ENCODE results near the gene E2F6. TPM values are rescaled to one million over a fixed set of nuclear protein-coding genes. Genes with fewer than 3 reads are reported as not detected.

Gene E2F6
- total RNA-seq, 1 experiment from 2014 or later = 35.5 TPM

DNA sequence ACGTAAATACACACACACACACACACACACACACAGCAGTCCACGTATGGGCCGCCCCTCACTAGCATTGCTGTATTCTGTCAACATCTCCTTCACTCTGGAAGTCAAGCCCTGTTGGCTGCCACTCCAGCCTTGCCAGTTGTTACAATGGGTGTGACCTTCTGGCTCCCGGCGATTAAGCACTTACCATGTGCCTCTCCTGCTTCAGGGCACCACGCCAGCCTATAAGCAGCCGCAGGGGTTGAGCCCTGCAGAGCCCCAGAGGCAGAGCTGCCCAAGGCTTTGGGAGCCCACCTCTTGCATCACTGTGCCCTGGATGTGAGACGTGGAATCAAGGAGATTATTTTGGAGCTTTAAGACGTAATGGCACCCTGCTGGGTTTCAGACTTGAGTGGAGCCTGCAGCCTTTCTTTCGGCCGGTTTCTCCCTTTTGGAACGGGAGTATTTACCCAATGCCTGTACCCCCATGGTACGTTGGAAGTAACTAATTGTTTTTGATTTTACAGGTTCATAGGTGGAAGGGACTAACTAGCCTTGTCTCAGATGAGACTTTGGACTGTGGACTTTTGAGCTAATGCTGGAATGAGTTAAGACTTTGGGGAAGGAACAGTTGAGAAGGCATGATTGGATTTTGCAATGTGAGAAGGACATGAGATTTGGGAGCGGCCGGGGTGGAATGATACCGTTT is 67.1 kb downstream of the E2F6 start:
- POLR2A ChIA-PET (ENCODE audit: low non-redundant PET) = no interaction called here
- intact Hi-C loops (cut with micrococcal nuclease; ENCODE audit: unreplicated experiment) = no loop called here

DNA sequence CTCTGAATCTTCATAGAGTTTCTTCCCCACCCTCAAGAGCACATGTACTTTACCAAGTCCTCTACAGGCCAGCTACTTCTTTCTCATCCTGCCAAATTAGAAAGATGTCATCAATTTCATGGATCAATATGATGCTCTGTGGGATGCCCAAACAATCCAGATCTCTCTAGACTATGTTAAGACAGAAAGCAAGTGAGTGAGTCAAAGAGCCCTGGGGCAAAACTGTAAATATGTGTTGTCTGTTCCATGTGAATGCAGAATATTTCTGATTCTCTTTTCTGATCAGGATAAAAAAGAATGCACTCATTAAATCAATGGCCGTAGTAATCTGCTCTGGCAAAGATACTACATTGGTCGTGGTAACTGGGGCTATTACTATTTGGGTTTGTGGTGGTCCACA is 68.4 kb downstream of the E2F6 start:
- H3K9me3 ChIP-seq (ENCODE audit: low read depth, low read length, poor library complexity, severe bottlenecking) = no peaks in the 10 kb centered on the region
- TF ChIP-seq EZH2 (IDR thresholded peaks at IDR 0.05; ENCODE audit: borderline replicate concordance, low read depth, low read length, poor library complexity, severe bottlenecking) = no peak
- TF ChIP-seq, protein P1, sequence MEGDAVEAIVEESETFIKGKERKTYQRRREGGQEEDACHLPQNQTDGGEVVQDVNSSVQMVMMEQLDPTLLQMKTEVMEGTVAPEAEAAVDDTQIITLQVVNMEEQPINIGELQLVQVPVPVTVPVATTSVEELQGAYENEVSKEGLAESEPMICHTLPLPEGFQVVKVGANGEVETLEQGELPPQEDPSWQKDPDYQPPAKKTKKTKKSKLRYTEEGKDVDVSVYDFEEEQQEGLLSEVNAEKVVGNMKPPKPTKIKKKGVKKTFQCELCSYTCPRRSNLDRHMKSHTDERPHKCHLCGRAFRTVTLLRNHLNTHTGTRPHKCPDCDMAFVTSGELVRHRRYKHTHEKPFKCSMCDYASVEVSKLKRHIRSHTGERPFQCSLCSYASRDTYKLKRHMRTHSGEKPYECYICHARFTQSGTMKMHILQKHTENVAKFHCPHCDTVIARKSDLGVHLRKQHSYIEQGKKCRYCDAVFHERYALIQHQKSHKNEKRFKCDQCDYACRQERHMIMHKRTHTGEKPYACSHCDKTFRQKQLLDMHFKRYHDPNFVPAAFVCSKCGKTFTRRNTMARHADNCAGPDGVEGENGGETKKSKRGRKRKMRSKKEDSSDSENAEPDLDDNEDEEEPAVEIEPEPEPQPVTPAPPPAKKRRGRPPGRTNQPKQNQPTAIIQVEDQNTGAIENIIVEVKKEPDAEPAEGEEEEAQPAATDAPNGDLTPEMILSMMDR (conservative IDR thresholded peaks at IDR 0.05; ENCODE audit: low read depth, low read length) = no peak
- H3K36me3 ChIP-seq (ENCODE audit: insufficient read depth, low read length, poor library complexity, severe bottlenecking) = no peaks in the 10 kb centered on the region
- no peak for DNase-seq (ENCODE audit: low spot score)
- no peaks in the 10 kb centered on the region for H3K27me3 ChIP-seq (replicated peaks; ENCODE audit: insufficient read depth, low read depth, low read length, poor library complexity)
- BruUV-seq (replicated peaks) = no TSS peak
- H3K27ac ChIP-seq (ENCODE audit: low read depth, low read length, poor library complexity, severe bottlenecking) = no peak overlapping the region
- intact Hi-C loops (cut with micrococcal nuclease; ENCODE audit: unreplicated experiment) = no loop called here
- no peak overlapping the region for H3K4me3 ChIP-seq (ENCODE audit: low read depth, low read length, poor library complexity, severe bottlenecking)
- POLR2A ChIA-PET (ENCODE audit: low non-redundant PET) = no interaction called here
- CTCF ChIA-PET = no interaction called here
- peaks cover 6% of the 10 kb centered on the region for H3K4me1 ChIP-seq (ENCODE audit: insufficient read depth, low read length, poor library complexity, severe bottlenecking)

More for the DNA sequence above, 67.1 kb downstream of the E2F6 start:
- Histone ChIP-seq H3K27ac (ENCODE audit: low read depth, low read length, poor library complexity, severe bottlenecking) (no peak overlapping the region), H3K36me3 (ENCODE audit: insufficient read depth, low read length, poor library complexity, severe bottlenecking) (no peaks in the 10 kb centered on the region), H3K4me3 (ENCODE audit: low read depth, low read length, poor library complexity, severe bottlenecking) (no peak overlapping the region), H3K4me1 (ENCODE audit: insufficient read depth, low read length, poor library complexity, severe bottlenecking) (peaks cover 10% of the 10 kb centered on the region), H3K9me3 (ENCODE audit: low read depth, low read length, poor library complexity, severe bottlenecking) (no peaks in the 10 kb centered on the region), H3K27me3 (replicated peaks; ENCODE audit: insufficient read depth, low read depth, low read length, poor library complexity) (no peaks in the 10 kb centered on the region)
- TF ChIP-seq, protein P1 (conservative IDR thresholded peaks at IDR 0.05; ENCODE audit: low read depth, low read length) = no peak
- no peak for TF ChIP-seq EZH2 (IDR thresholded peaks at IDR 0.05; ENCODE audit: borderline replicate concordance, low read depth, low read length, poor library complexity, severe bottlenecking)
- BruUV-seq (replicated peaks) = no TSS peak
- CTCF ChIA-PET = no interaction called here
- DNase-seq (ENCODE audit: low spot score) = peak; percentile 30

DNA sequence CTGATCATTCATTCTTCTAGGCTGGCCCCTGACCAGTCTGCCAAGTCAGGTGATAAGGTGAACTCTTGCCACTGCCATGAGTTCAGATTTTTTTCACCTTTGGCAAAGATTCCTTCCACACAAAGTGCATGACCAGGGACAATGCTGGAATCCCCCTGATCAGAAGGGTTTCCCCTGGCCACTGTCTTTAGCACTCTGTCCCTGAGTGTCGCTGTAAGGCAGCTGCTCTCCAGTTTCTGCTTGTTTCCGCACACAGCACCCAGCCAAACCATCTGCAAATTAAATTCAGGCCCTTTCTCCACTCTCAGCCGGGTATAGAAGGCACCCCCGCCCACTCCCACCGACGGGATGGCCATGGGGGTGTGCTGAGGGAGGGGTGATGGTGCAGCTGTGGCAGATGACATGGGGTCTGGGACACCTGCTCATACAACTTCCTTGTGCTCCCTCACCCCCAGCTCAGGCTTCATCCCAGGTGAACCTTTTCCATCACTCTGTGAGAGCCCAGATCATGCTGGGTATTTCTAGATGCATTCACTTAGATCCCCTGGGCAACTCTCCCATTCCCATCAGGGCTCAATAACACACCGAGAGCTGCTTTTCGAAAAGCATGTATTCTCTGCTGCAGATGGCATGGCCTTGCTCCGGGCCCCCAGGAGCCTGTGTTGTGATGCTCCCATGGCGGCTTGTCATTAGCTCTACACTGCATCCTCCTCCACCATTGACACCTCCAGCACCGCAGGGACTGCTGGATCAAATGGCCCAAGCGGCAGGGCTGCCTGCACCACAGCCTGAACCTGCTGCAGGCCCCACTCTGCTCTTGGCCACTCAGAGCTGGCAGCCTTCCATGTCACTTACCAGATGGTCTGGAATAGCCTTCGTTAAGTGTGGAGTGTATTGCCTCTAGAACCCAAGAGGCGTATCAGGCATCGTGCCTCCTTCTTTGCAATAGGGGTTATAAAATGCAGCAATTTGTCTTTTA is 69.2 kb downstream of the E2F6 start:
- CTCF ChIA-PET = no interaction called here
- H3K4me3 ChIP-seq (ENCODE audit: low read depth, low read length, poor library complexity, severe bottlenecking) = no peak overlapping the region
- DNase-seq (ENCODE audit: low spot score) = no peak
- POLR2A ChIA-PET (ENCODE audit: low non-redundant PET) = no interaction called here
- no peak overlapping the region for H3K27ac ChIP-seq (ENCODE audit: low read depth, low read length, poor library complexity, severe bottlenecking)
- H3K27me3 ChIP-seq (replicated peaks; ENCODE audit: insufficient read depth, low read depth, low read length, poor library complexity) = no peaks in the 10 kb centered on the region
- intact Hi-C loops (cut with micrococcal nuclease; ENCODE audit: unreplicated experiment) = no loop called here
- no peaks in the 10 kb centered on the region for H3K9me3 ChIP-seq (ENCODE audit: low read depth, low read length, poor library complexity, severe bottlenecking)
- TF ChIP-seq, protein P1 (conservative IDR thresholded peaks at IDR 0.05; ENCODE audit: low read depth, low read length) = no peak
- TF ChIP-seq EZH2 (IDR thresholded peaks at IDR 0.05; ENCODE audit: borderline replicate concordance, low read depth, low read length, poor library complexity, severe bottlenecking) = no peak
- no TSS peak for BruUV-seq (replicated peaks)
- peaks cover 6% of the 10 kb centered on the region for H3K4me1 ChIP-seq (ENCODE audit: insufficient read depth, low read length, poor library complexity, severe bottlenecking)
- no peaks in the 10 kb centered on the region for H3K36me3 ChIP-seq (ENCODE audit: insufficient read depth, low read length, poor library complexity, severe bottlenecking)

Data from A673 (cell line).